ENCODE measurements around the gene RCSD1.

The RCSD1 gene

GRCh38 chr1:167618366-167618765 is 11.7 kb upstream of the RCSD1 start:
- DNase-seq (ENCODE audit: low spot score) = no peak

GRCh38 chr1:167618789-167619188 is 11.2 kb upstream of the RCSD1 start:
- DNase-seq (ENCODE audit: low spot score) = no peak

- DNase-seq (ENCODE audit: low spot score) = no peak
These were observed 10.0 kb upstream of the RCSD1 start for GRCh38 chr1:167620002-167620401.

GRCh38 chr1:167621780-167622313 is 8.2 kb upstream of the RCSD1 start:
- no peak for DNase-seq (ENCODE audit: low spot score)

GRCh38 chr1:167623951-167624350 is 6.1 kb upstream of the RCSD1 start:
- no peak for DNase-seq (ENCODE audit: low spot score)

- DNase-seq (ENCODE audit: low spot score) = no peak
These were observed 4.8 kb upstream of the RCSD1 start for GRCh38 chr1:167625040-167625823.

- DNase-seq (ENCODE audit: low spot score) = no peak
These were observed 2.5 kb upstream of the RCSD1 start for GRCh38 chr1:167627615-167627864.

GRCh38 chr1:167627865-167628641 is 2.0 kb upstream of the RCSD1 start:
- no peak for DNase-seq (ENCODE audit: low spot score)

- no peak for DNase-seq (ENCODE audit: low spot score)
These were observed 1.1 kb upstream of the RCSD1 start for GRCh38 chr1:167628741-167629515.

- DNase-seq (ENCODE audit: low spot score) = no peak
These were observed 745 bp downstream of the RCSD1 start for GRCh38 chr1:167630568-167631385.

GRCh38 chr1:167631386-167631935 is 1.4 kb downstream of the RCSD1 start:
- no peak for DNase-seq (ENCODE audit: low spot score)

GRCh38 chr1:167631936-167632614 is 2.0 kb downstream of the RCSD1 start:
- DNase-seq (ENCODE audit: low spot score) = no peak

- DNase-seq (ENCODE audit: low spot score) = no peak
These were observed 3.4 kb downstream of the RCSD1 start for GRCh38 chr1:167633258-167633944.

- DNase-seq (ENCODE audit: low spot score) = no peak
These were observed 4.4 kb downstream of the RCSD1 start for GRCh38 chr1:167634435-167634834.

- DNase-seq (ENCODE audit: low spot score) = no peak
These were observed 5.2 kb downstream of the RCSD1 start for GRCh38 chr1:167635156-167635648.

GRCh38 chr1:167635941-167636340 is 5.9 kb downstream of the RCSD1 start:
- DNase-seq (ENCODE audit: low spot score) = no peak

GRCh38 chr1:167638064-167638463 is 8.0 kb downstream of the RCSD1 start:
- no peak for DNase-seq (ENCODE audit: low spot score)

GRCh38 chr1:167640051-167640450 is 10.0 kb downstream of the RCSD1 start:
- DNase-seq (ENCODE audit: low spot score) = no peak

GRCh38 chr1:167641786-167642500 is 11.9 kb downstream of the RCSD1 start:
- DNase-seq (ENCODE audit: low spot score) = no peak

GRCh38 chr1:167642501-167642826 is 12.4 kb downstream of the RCSD1 start:
- DNase-seq (ENCODE audit: low spot score) = no peak
